ENCODE results near the gene FGGY.
"Not testable (repeated sequence)": the region's sequence is repeated elsewhere in the genome, so short reads cannot be mapped to it uniquely, and the experiment has no call there.

Gene FGGY

DNA sequence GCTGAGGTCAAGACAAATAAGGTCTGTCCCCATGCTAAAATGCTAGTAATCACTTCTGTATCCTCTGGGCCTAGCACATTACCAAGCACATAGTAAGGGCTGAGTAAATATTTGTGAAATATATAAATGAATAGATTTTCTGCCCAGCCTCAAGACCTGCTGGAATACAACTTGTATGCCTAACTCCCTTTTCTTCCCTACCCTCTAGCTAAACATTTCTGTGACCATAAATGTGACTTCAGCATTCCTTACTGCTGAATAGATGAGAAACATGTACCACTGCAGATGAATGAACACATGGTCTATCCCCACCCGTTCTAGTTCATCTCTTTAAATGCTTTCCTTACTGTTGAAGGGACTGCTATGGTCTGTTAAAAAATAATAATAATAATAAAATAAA is 308.9 kb downstream of the FGGY start:
- no peaks in the 10 kb centered on the region for H3K27me3 ChIP-seq (ENCODE audit: control insufficient read depth in 1 of 2, insufficient read depth in 2 of 2, low read length in 2 of 2)
- no peaks in the 10 kb centered on the region for H3K9me3 ChIP-seq (ENCODE audit: low read length)
- peaks cover 27% of the 10 kb centered on the region for H3K4me1 ChIP-seq (ENCODE audit: insufficient read depth, low read length)
- peaks cover 4% of the 10 kb centered on the region for H3K36me3 ChIP-seq (ENCODE audit: insufficient read depth, low read length)
- no peak overlapping the region for H3K4me3 ChIP-seq (ENCODE audit: low read depth in 1 of 2, low read length in 2 of 2)
- H3K9ac ChIP-seq (ENCODE audit: low read length), result no peak overlapping the region
- no peak overlapping the region for H3K27ac ChIP-seq (ENCODE audit: low read depth, low read length)

DNA sequence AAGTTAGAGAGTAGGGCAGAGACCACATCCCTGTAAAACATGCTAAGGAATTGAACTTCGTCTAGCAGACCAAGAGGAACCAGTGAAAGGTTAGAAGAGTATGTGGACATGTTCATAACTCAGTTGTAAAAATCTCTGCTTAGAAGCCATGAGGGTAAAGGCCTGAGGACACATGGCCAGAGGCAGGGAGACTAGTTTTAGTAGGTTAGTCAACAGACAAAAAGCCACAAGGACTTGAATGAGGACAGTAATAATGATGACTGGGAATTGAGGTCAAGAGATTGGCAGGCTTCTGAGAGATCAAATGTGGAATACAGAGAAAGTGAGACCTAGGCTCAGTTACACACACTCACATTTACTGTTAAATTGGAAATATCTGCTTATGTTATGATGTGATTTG is 312.4 kb downstream of the FGGY start:
- Histone ChIP-seq H3K27me3 (ENCODE audit: control insufficient read depth in 1 of 2, insufficient read depth in 2 of 2, low read length in 2 of 2) (no peaks in the 10 kb centered on the region), H3K36me3 (ENCODE audit: insufficient read depth, low read length) (peaks cover 4% of the 10 kb centered on the region), H3K27ac (ENCODE audit: low read depth, low read length) (no peak overlapping the region), H3K9me3 (ENCODE audit: low read length) (no peaks in the 10 kb centered on the region), H3K4me3 (ENCODE audit: low read depth in 1 of 2, low read length in 2 of 2) (no peak overlapping the region), H3K4me1 (ENCODE audit: insufficient read depth, low read length) (peaks cover 17% of the 10 kb centered on the region), H3K9ac (ENCODE audit: low read length) (no peak overlapping the region)

DNA sequence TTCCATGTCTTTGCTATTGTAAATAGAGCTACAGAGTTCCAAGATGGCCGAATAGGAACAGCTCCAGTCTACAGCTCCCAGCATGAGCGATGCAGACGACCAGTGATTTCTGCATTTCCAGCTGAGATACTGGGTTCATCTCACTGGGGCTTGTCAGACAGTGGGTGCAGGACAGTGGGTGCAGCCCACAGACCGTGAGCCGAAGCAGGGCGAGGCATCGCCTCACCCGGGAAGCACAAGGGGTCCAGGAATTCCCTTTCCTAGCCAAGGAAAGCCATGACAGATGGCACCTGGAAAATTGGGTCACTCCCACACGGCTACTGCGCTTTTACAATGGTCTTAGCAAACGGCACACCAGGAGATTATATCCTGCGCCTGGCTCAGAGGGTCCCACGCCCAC is 313.6 kb downstream of the FGGY start:
- H3K9ac ChIP-seq (ENCODE audit: low read length); H3K27ac ChIP-seq (ENCODE audit: low read depth, low read length); H3K9me3 ChIP-seq (ENCODE audit: low read length); H3K27me3 ChIP-seq (ENCODE audit: control insufficient read depth in 1 of 2, insufficient read depth in 2 of 2, low read length in 2 of 2); H3K36me3 ChIP-seq (ENCODE audit: insufficient read depth, low read length); H3K4me3 ChIP-seq (ENCODE audit: low read depth in 1 of 2, low read length in 2 of 2): not testable (repeated sequence)
- peaks cover 11% of the 10 kb centered on the region for H3K4me1 ChIP-seq (ENCODE audit: insufficient read depth, low read length)

DNA sequence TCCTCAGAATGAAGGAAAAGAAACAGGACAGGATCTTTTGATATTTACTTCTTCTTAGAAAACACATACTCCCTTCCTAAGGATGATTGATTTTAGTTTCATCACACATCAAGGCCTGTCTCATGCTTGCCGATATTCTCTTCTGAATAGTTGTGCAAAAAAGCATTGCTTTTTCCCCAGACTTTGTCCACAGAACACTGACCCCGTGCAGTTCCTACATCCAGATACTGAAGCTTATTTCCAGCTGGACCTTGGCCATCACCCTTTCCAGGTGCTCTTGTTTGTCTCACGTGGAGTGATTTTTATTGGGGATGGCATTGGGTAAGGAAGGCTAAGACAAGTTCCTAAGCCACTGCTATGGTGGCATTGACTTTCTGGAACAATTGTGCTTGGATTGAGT is 320.5 kb downstream of the FGGY start:
- H3K9me3 ChIP-seq (ENCODE audit: low read length), result no peaks in the 10 kb centered on the region

DNA sequence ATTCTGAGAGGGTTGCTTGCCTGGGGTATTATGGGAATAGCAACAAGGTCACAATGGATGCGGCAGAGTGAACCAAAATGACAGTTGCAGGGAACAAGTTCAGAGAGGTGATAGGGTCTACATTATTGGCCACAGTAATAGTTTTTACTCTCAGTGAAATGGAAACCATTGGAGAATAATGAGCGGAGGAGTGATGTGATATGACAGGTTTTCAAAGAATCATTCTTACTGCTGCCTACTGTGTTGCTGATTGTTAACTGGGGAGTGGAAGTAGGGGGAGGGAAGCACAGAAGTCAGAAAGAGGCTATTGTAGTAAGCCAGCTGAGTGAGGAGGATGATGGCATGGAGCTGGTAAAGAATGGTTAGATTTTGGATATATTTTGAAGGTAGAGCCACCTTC is 322.7 kb downstream of the FGGY start:
- no peak overlapping the region for H3K4me3 ChIP-seq (ENCODE audit: low read depth in 1 of 2, low read length in 2 of 2)
- no peaks in the 10 kb centered on the region for H3K36me3 ChIP-seq (ENCODE audit: insufficient read depth, low read length)
- H3K27me3 ChIP-seq (ENCODE audit: control insufficient read depth in 1 of 2, insufficient read depth in 2 of 2, low read length in 2 of 2), result no peaks in the 10 kb centered on the region
- H3K9me3 ChIP-seq (ENCODE audit: low read length), result no peaks in the 10 kb centered on the region
- no peak overlapping the region for H3K9ac ChIP-seq (ENCODE audit: low read length)
- peaks cover under 1% of the 10 kb centered on the region for H3K4me1 ChIP-seq (ENCODE audit: insufficient read depth, low read length)
- no peak overlapping the region for H3K27ac ChIP-seq (ENCODE audit: low read depth, low read length)

More for the DNA sequence above, 320.5 kb downstream of the FGGY start:
- Histone ChIP-seq H3K4me3 (ENCODE audit: low read depth in 1 of 2, low read length in 2 of 2) (no peak overlapping the region), H3K36me3 (ENCODE audit: insufficient read depth, low read length) (no peaks in the 10 kb centered on the region), H3K27ac (ENCODE audit: low read depth, low read length) (no peak overlapping the region), H3K27me3 (ENCODE audit: control insufficient read depth in 1 of 2, insufficient read depth in 2 of 2, low read length in 2 of 2) (no peaks in the 10 kb centered on the region), H3K9ac (ENCODE audit: low read length) (no peak overlapping the region), H3K4me1 (ENCODE audit: insufficient read depth, low read length) (no peaks in the 10 kb centered on the region)

DNA sequence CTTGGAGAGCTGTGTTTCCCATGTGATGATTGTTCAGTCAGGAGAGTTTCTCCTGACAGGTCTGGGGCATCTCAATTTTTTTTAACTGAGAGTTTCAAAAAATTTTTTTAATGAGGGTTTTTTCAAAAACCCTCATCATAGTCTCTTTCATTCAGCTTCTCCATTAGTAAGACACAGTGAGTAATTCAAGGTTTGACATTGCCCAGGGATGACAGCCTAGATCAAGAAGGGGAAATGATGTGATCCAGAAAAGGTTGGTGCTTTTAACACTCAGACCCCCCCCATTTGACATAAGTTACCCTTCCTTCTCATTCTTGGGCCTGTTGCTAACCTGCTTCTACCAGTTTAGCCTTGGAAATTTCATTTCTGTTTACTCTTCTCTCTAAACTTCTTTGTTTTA is 328.5 kb downstream of the FGGY start:
- Histone ChIP-seq H3K27me3 (ENCODE audit: control insufficient read depth in 1 of 2, insufficient read depth in 2 of 2, low read length in 2 of 2) (no peaks in the 10 kb centered on the region), H3K4me1 (ENCODE audit: insufficient read depth, low read length) (peaks cover 12% of the 10 kb centered on the region), H3K27ac (ENCODE audit: low read depth, low read length) (peak overlapping the region; percentile 19), H3K9ac (ENCODE audit: low read length) (no peak overlapping the region), H3K36me3 (ENCODE audit: insufficient read depth, low read length) (no peaks in the 10 kb centered on the region), H3K9me3 (ENCODE audit: low read length) (no peaks in the 10 kb centered on the region), H3K4me3 (ENCODE audit: low read depth in 1 of 2, low read length in 2 of 2) (no peak overlapping the region)

DNA sequence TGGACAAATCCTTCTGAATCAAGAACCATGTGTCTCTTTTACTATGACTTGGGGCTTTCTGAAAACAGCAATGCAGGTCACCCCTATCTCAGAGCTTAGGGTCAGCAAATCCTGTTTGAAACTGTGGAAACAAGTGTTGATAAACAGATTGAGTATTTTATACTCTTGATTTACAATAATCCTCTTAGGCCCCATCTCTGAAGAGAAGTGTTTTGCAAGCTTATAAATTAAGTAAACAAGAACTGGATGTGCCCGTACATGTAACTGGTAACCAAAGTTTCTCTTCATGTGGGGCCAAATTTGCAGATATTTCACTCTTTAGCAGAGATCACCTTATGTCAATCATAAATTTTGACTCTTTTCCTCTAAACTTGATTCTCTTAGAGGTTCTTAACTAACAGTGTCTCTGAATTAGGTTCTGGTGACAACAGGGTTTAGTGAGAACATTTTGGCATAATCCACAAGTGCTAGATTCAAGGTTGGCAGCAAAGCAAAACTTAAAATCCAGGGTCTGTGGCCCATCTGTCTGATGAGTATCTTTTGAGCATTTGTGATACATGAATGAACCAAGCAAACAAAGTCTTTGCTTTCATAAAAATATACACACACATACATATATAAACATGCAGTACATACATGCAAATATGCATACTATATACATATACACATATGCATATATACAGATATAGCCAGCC is 334.8 kb downstream of the FGGY start:
- Histone ChIP-seq H3K27ac (ENCODE audit: low read depth, low read length) (peak overlapping the region; percentile 44), H3K4me1 (ENCODE audit: insufficient read depth, low read length) (peaks cover 13% of the 10 kb centered on the region), H3K9me3 (ENCODE audit: low read length) (no peaks in the 10 kb centered on the region), H3K27me3 (ENCODE audit: control insufficient read depth in 1 of 2, insufficient read depth in 2 of 2, low read length in 2 of 2) (no peaks in the 10 kb centered on the region), H3K36me3 (ENCODE audit: insufficient read depth, low read length) (no peaks in the 10 kb centered on the region), H3K9ac (ENCODE audit: low read length) (no peak overlapping the region), H3K4me3 (ENCODE audit: low read depth in 1 of 2, low read length in 2 of 2) (no peak overlapping the region)

DNA sequence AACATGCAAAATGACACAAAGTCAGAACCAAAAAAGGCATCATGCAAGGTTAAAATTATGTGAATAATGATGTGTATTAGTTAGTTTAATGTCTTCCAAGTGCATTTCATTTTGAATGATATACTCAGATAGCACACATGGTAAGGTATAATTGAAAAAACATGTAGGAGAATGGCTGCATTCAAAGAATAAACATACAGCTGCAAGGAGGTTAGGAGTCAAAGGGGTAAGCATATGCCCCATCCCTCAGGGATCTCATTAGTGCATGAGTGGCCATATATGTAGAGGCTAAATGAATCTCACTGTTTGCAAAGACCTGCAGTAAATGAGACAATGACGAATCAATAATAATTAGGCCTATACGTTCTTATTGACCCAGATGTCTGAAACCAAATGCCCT is 338.2 kb downstream of the FGGY start:
- peaks cover 20% of the 10 kb centered on the region for H3K4me1 ChIP-seq (ENCODE audit: insufficient read depth, low read length)
- H3K27ac ChIP-seq (ENCODE audit: low read depth, low read length), result no peak overlapping the region
- no peak overlapping the region for H3K4me3 ChIP-seq (ENCODE audit: low read depth in 1 of 2, low read length in 2 of 2)
- no peaks in the 10 kb centered on the region for H3K9me3 ChIP-seq (ENCODE audit: low read length)
- no peaks in the 10 kb centered on the region for H3K27me3 ChIP-seq (ENCODE audit: control insufficient read depth in 1 of 2, insufficient read depth in 2 of 2, low read length in 2 of 2)
- no peaks in the 10 kb centered on the region for H3K36me3 ChIP-seq (ENCODE audit: insufficient read depth, low read length)
- H3K9ac ChIP-seq (ENCODE audit: low read length), result no peak overlapping the region

DNA sequence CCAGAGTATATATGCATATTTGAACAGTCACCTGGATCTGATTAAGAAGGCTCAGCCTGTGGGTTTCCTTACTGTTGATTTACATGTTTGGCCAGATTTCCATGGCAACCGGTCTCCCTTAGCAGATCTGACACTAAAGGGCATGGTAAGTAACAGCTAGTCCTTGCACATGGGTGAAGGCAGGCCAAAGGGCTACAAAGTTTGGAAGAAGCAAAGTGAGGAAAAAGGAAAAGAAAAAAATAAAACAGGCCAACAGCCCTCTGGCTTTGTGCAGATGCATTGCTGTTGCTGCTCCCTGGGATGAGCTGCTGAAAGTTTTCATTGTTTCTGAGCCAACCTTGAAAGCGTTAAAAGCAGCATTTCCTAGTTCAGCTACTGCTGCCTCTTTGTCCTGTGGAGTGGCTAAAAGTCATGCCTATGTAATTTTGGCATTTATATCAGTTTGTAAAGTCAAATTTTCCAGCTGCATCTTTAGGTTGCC is 341.4 kb downstream of the FGGY start:
- Histone ChIP-seq H3K27ac (ENCODE audit: low read depth, low read length) (no peak overlapping the region), H3K4me1 (ENCODE audit: insufficient read depth, low read length) (peaks cover 6% of the 10 kb centered on the region), H3K9ac (ENCODE audit: low read length) (no peak overlapping the region), H3K27me3 (ENCODE audit: control insufficient read depth in 1 of 2, insufficient read depth in 2 of 2, low read length in 2 of 2) (no peaks in the 10 kb centered on the region), H3K36me3 (ENCODE audit: insufficient read depth, low read length) (no peaks in the 10 kb centered on the region), H3K4me3 (ENCODE audit: low read depth in 1 of 2, low read length in 2 of 2) (no peak overlapping the region), H3K9me3 (ENCODE audit: low read length) (no peaks in the 10 kb centered on the region)

DNA sequence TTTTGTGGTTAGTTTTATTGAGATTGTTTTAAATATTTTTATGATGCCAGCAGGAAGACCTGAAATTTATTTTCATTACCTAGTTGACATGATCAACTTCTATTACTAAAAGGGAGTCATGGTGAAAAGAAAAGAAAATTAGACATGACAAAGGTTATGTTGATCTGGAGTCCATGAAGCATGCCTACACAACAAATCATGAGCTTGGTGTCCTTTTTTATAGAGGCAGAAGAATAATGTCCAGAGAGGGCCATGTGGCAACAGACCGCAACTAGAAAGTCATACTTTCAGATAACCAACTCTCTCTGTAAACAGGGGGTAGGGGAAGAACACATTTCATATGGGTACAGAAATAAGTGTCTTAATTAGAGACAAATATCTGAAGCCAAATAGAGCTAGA is 342.4 kb downstream of the FGGY start:
- peaks cover 6% of the 10 kb centered on the region for H3K4me1 ChIP-seq (ENCODE audit: insufficient read depth, low read length)
- no peak overlapping the region for H3K9ac ChIP-seq (ENCODE audit: low read length)
- H3K27me3 ChIP-seq (ENCODE audit: control insufficient read depth in 1 of 2, insufficient read depth in 2 of 2, low read length in 2 of 2), result no peaks in the 10 kb centered on the region
- H3K36me3 ChIP-seq (ENCODE audit: insufficient read depth, low read length), result no peaks in the 10 kb centered on the region
- no peak overlapping the region for H3K27ac ChIP-seq (ENCODE audit: low read depth, low read length)
- no peak overlapping the region for H3K4me3 ChIP-seq (ENCODE audit: low read depth in 1 of 2, low read length in 2 of 2)
- no peaks in the 10 kb centered on the region for H3K9me3 ChIP-seq (ENCODE audit: low read length)

DNA sequence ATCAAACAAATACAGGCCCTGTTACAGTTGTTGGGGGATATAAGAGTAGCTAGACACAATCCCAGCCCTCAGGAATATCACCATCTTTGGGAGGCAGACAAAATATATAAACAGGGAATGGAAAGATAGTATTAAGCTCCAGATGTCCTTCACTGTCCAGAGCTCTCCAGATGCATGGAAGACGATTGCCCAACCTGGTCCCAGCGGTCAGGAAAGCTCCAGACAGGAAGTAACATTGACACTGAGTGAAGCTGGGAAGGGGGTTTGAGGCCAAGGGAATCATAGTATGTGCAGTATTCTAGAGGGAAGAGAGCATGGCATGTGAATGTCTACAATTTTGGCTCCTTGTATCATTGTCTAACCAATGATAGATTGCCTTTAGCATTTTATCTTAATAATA is 344.0 kb downstream of the FGGY start:
- Histone ChIP-seq H3K36me3 (ENCODE audit: insufficient read depth, low read length) (no peaks in the 10 kb centered on the region), H3K27ac (ENCODE audit: low read depth, low read length) (no peak overlapping the region), H3K9ac (ENCODE audit: low read length) (no peak overlapping the region), H3K27me3 (ENCODE audit: control insufficient read depth in 1 of 2, insufficient read depth in 2 of 2, low read length in 2 of 2) (no peaks in the 10 kb centered on the region), H3K4me3 (ENCODE audit: low read depth in 1 of 2, low read length in 2 of 2) (no peak overlapping the region), H3K9me3 (ENCODE audit: low read length) (no peaks in the 10 kb centered on the region), H3K4me1 (ENCODE audit: insufficient read depth, low read length) (peaks cover 6% of the 10 kb centered on the region)

DNA sequence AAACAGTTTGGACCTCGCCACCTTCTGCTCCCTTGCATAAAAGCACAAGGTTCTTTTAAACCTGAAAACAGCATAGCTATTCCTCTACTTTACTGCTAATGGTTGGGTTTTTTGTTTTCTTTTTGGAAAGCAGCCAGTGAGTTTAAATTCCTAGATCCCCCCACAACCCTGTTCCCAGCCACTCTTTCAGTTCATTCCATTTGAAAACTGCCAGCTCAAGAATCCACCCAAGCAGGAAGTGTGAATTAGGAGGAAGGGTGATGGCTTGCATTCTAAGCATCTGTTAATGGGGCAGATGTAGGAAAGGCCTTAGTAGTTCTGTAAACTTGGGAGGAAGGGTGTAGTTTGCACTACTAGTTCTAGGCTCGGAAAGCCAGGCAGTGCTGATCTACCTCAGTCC is 344.9 kb downstream of the FGGY start:
- Histone ChIP-seq H3K9me3 (ENCODE audit: low read length) (no peaks in the 10 kb centered on the region), H3K27me3 (ENCODE audit: control insufficient read depth in 1 of 2, insufficient read depth in 2 of 2, low read length in 2 of 2) (no peaks in the 10 kb centered on the region), H3K36me3 (ENCODE audit: insufficient read depth, low read length) (no peaks in the 10 kb centered on the region), H3K4me1 (ENCODE audit: insufficient read depth, low read length) (peaks cover 6% of the 10 kb centered on the region), H3K27ac (ENCODE audit: low read depth, low read length) (no peak overlapping the region), H3K9ac (ENCODE audit: low read length) (no peak overlapping the region), H3K4me3 (ENCODE audit: low read depth in 1 of 2, low read length in 2 of 2) (no peak overlapping the region)

All from muscle layer of colon (tissue), 2 donors.